SK-N-SH (cell line): Measurements from ENCODE around the gene ARF1. TPM values are rescaled to one million over a fixed set of nuclear protein-coding genes. Genes with fewer than 3 reads are reported as not detected.

Experiments used
- CTCF ChIA-PET: fragments of 300-600, 350-600 bp; formaldehyde crosslinking; extraction: SDS; loops from one replicate; lab custom pipeline; 2021; lab: Yijun Ruan, JAX
- POLR2A ChIA-PET: fragments of 350-600 bp; sonication (Branson Sonifier 250); formaldehyde crosslinking; extraction: SDS; loops from one replicate; lab custom pipeline; 2020; ENCODE audit warnings: antibody characterized with exemption, inconsistent platforms; lab: Yijun Ruan, JAX
- DNase-seq: peaks from one replicate; pipeline ENCODE4 v3.0.0; 2012
- H2AFZ ChIP-seq: fragments of 200-600 bp; sonication (generic); 2 replicates; pipeline ENCODE4 v1.8.1; 2016; ENCODE audit warnings: antibody characterized with exemption, mild to moderate bottlenecking, low read depth
- H3F3A ChIP-seq: fragments of 200-600 bp; sonication (generic); replicated peaks from 2 replicates; pipeline ENCODE3; 2016; ENCODE audit warnings: antibody characterized with exemption, mild to moderate bottlenecking; ENCODE audit not compliant: insufficient read depth
- H3K27ac ChIP-seq, 2 experiments: fragments of 200-500 bp in 1 of 2; fragments of 200-600 bp in 1 of 2; sonication (Bioruptor generic) in 1 of 2; sonication (generic), shearing (Covaris generic) in 1 of 2; 2 replicates each; pipeline versions ENCODE4 v1.5.1 to v1.6.1; 2014 to 2016; ENCODE audit warnings: low read depth in 2 of 2, inconsistent platforms in 1 of 2, low read length in 1 of 2, mild to moderate bottlenecking in 1 of 2, mixed read lengths in 1 of 2
- H3K27me3 ChIP-seq: fragments of 200-600 bp; sonication (generic), shearing (Covaris generic); 2 replicates; pipeline ENCODE4 v1.6.1; 2016; ENCODE audit warnings: mixed run types; ENCODE audit not compliant: insufficient read depth
- H3K36me3 ChIP-seq, 2 experiments: fragments of 200-500 bp in 1 of 2; fragments of 200-600 bp in 1 of 2; sonication (Bioruptor generic) in 1 of 2; sonication (generic) in 1 of 2; replicated peaks in 1 of 2; 2 replicates each; pipeline versions ENCODE3 to v1.5.1; 2014 to 2016; ENCODE audit warnings: low read length in 1 of 2, mild to moderate bottlenecking in 1 of 2; ENCODE audit not compliant: insufficient read depth in 2 of 2, control insufficient read depth in 1 of 2
- H3K4me1 ChIP-seq, 2 experiments: fragments of 200-500 bp in 1 of 2; fragments of 200-600 bp in 1 of 2; sonication (Bioruptor generic) in 1 of 2; sonication (generic), shearing (Covaris generic) in 1 of 2; 2 replicates each; pipeline versions ENCODE4 v1.5.1 to v1.6.1; 2014 to 2016; ENCODE audit warnings: low read depth in 1 of 2, low read length in 1 of 2, mixed run types in 1 of 2; ENCODE audit not compliant: insufficient read depth in 2 of 2, control insufficient read depth in 1 of 2
- H3K4me2 ChIP-seq: fragments of 200-600 bp; sonication (generic), shearing (Covaris generic); 2 replicates; pipeline ENCODE4 v1.6.1; 2017; ENCODE audit warnings: mixed run types
- H3K4me3 ChIP-seq, 2 experiments: fragments of 200-500 bp in 1 of 2; fragments of 200-600 bp in 1 of 2; sonication (Bioruptor generic) in 1 of 2; sonication (generic), shearing (Covaris generic) in 1 of 2; 2 replicates each; pipeline versions ENCODE4 v1.5.1 to v1.8.1; 2014 to 2016; ENCODE audit warnings: low read depth in 2 of 2, inconsistent platforms in 1 of 2, low read length in 1 of 2, mild to moderate bottlenecking in 1 of 2, mixed read lengths in 1 of 2, moderate library complexity in 1 of 2
- H3K79me2 ChIP-seq: fragments of 200-600 bp; sonication (generic); 2 replicates; pipeline ENCODE4 v1.8.1; 2017; ENCODE audit warnings: mild to moderate bottlenecking; ENCODE audit not compliant: insufficient read depth
- H3K9ac ChIP-seq: fragments of 200-600 bp; sonication (generic); 2 replicates; pipeline ENCODE4 v1.6.1; 2017; ENCODE audit warnings: mixed run types
- H3K9me2 ChIP-seq: fragments of 200-600 bp; sonication (generic); 2 replicates; pipeline ENCODE4 v1.6.1; 2017; ENCODE audit warnings: mixed run types
- H3K9me3 ChIP-seq: fragments of 200-600 bp; sonication (generic); 2 replicates; pipeline ENCODE4 v1.6.1; 2017; ENCODE audit warnings: mixed run types, mild to moderate bottlenecking, moderate library complexity
- H4K20me1 ChIP-seq: fragments of 200-600 bp; sonication (generic); 2 replicates; pipeline ENCODE4 v1.6.1; 2017; ENCODE audit warnings: mild to moderate bottlenecking, mixed run types; ENCODE audit not compliant: insufficient read depth
- CHD2 ChIP-seq: fragments of 150-350 bp; IDR thresholded peaks from 2 replicates; pipeline ENCODE4 v1.6.1; 2018; ENCODE audit warnings: low read length; ENCODE audit not compliant: partially characterized antibody
- ELF1 ChIP-seq: IDR thresholded peaks from 2 replicates; pipeline ENCODE4 v1.4.0; 2012
- FOSL2 ChIP-seq: IDR thresholded peaks from 2 replicates; pipeline ENCODE4 v1.4.0; 2012; ENCODE audit warnings: low read depth, mild to moderate bottlenecking, moderate library complexity, borderline replicate concordance
- JUND ChIP-seq: IDR thresholded peaks from 2 replicates; pipeline ENCODE4 v1.4.0; 2012
- MEF2A ChIP-seq: IDR thresholded peaks from 2 replicates; pipeline ENCODE4 v1.4.0; 2012; ENCODE audit warnings: low read depth, borderline replicate concordance
- POLR2AphosphoS5 ChIP-seq: IDR thresholded peaks from 2 replicates; pipeline ENCODE4 v1.6.1; 2012; ENCODE audit warnings: low read depth, low read length
- REST ChIP-seq: IDR thresholded peaks from 2 replicates; pipeline ENCODE4 v1.6.1; 2012; ENCODE audit warnings: mild to moderate bottlenecking, low read depth, low read length, moderate library complexity
- RXRA ChIP-seq: IDR thresholded peaks from 2 replicates; pipeline ENCODE4 v1.4.0; 2012; ENCODE audit warnings: low read depth, mild to moderate bottlenecking, borderline replicate concordance
- SIN3A ChIP-seq: IDR thresholded peaks from 2 replicates; pipeline ENCODE4 v1.6.1; 2012; ENCODE audit warnings: low read depth, mild to moderate bottlenecking, low read length, moderate library complexity, borderline replicate concordance
- TAF1 ChIP-seq: IDR thresholded peaks from 2 replicates; pipeline ENCODE4 v1.6.1; 2012; ENCODE audit warnings: low read depth, mild to moderate bottlenecking, low read length, moderate library complexity, borderline replicate concordance
- TCF12 ChIP-seq: IDR thresholded peaks from 2 replicates; pipeline ENCODE4 v1.4.0; 2012
- TEAD4 ChIP-seq: IDR thresholded peaks from 2 replicates; pipeline ENCODE4 v1.4.0; 2012; ENCODE audit warnings: mild to moderate bottlenecking, borderline replicate concordance; ENCODE audit not compliant: insufficient read depth
- USF1 ChIP-seq: IDR thresholded peaks from 2 replicates; pipeline ENCODE4 v1.4.0; 2012; ENCODE audit warnings: low read depth, borderline replicate concordance
- ZBTB33 ChIP-seq: IDR thresholded peaks from 2 replicates; pipeline ENCODE4 v1.4.0; 2012; ENCODE audit warnings: low read depth, borderline replicate concordance
- WGBS: methylation state at CpG from one replicate; pipeline ENCODE4 v1.1.6; 2017; ENCODE audit warnings: low lambda C conversion rate; 5-methylcytosine and 5-hydroxymethylcytosine counted together
- polyA plus RNA-seq, 3 experiments: library from polyadenylated mRNA; depleted of rRNA; stranded (reverse); fragments of >200 nt; gene quantifications; 2 replicates each; pipeline ENCODE4 v1.2.3, GENCODE V29; 2012

ARF1 gene
- polyA plus RNA-seq, 1 of the 3 experiments (the other 2 are of a cell fraction): 713 TPM

- DNase-seq: no peak
- Histone ChIP-seq H3K9ac (no peak overlapping the region), H3K4me3 (no peak overlapping the region), H3K9me2 (no peaks in the 10 kb centered on the region), H3K9me3 (no peaks in the 10 kb centered on the region), H2AFZ (no peak overlapping the region), H3K27me3 (peaks cover 9% of the 10 kb centered on the region; the same call in 1 of the 2 replicates), H3K4me1 (no peaks in the 10 kb centered on the region)
- ChIA-PET POLR2A (no interaction called here), CTCF (interaction anchor here (2.2 kb wide), 1 partner anchor 16 kb away, joined by 6 read pairs; no protein-coding TSS in a partner anchor)
- TF ChIP-seq POLR2AphosphoS5 (no peak), MEF2A (no peak), ZBTB33 (no peak), TEAD4 (no peak), REST (no peak), USF1 (no peak), TCF12 (no peak)
- TF ChIP-seq, all 33 proteins: peak for 0
- H3K79me2 ChIP-seq: no peaks in the 10 kb centered on the region
- H3K4me2 ChIP-seq: no peak overlapping the region
- H3F3A ChIP-seq: no peaks in the 10 kb centered on the region
- no peak overlapping the region for H3K27ac ChIP-seq
- H4K20me1 ChIP-seq: no peaks in the 10 kb centered on the region
- H3K36me3 ChIP-seq: no peaks in the 10 kb centered on the region
- 0% methylated on average over 7 of the region's 7 CpGs for WGBS
Measured at GRCh38 chr1:228043281-228043848, 39.1 kb upstream of the ARF1 start.

- Histone ChIP-seq H3K9me2 (no peaks in the 10 kb centered on the region), H3F3A (no peaks in the 10 kb centered on the region), H3K27ac (no peak overlapping the region), H2AFZ (no peak overlapping the region), H3K4me3 (no peak overlapping the region), H4K20me1 (no peaks in the 10 kb centered on the region)
- 29% methylated on average over 1 of the region's 3 CpGs for WGBS
- POLR2A ChIA-PET: no interaction called here
- TF ChIP-seq JUND: no peak
- no peak for TF ChIP-seq ELF1
- TF ChIP-seq SIN3A: no peak
- no peak for TF ChIP-seq POLR2AphosphoS5
- no peak for TF ChIP-seq RXRA
- no peak for TF ChIP-seq TAF1
- TF ChIP-seq FOSL2: no peak
- TF ChIP-seq CHD2: no peak
- TF ChIP-seq MEF2A: no peak
- TF ChIP-seq, all 33 proteins: peak for 0
- CTCF ChIA-PET: interaction anchor here (2.2 kb wide), 1 partner anchor 15 kb away, joined by 6 read pairs; no protein-coding TSS in a partner anchor
- H3K79me2 ChIP-seq: no peaks in the 10 kb centered on the region
- H3K4me1 ChIP-seq: no peaks in the 10 kb centered on the region
- no peak overlapping the region for H3K4me2 ChIP-seq
- no peak overlapping the region for H3K9ac ChIP-seq
- peaks cover 9% of the 10 kb centered on the region; the same call in 1 of the 2 replicates for H3K27me3 ChIP-seq
- no peaks in the 10 kb centered on the region for H3K36me3 ChIP-seq
- no peak for DNase-seq
- no peaks in the 10 kb centered on the region for H3K9me3 ChIP-seq
Measured at GRCh38 chr1:228044961-228045360, 37.5 kb upstream of the ARF1 start.
